ENCODE results near the gene SYS1.

DNA sequence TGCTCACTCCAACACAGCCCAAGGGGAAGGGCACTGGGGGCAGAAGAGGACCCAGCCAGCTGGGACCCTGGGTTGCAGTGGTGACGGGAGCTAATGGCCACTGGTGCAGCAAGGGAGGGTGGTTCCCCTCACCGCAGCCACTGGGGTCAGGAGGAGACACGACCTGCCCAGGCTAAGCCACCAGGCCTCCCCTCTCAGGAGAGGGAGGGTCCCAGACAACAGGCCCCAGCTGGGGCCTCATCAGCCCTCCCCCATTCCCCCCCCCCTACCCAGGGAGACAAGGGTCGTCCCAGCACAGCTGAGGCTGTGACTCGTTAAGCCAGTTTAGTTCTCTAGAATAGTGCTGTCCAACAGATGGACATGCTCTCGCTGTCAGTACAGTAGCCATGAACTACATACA is 37.6 kb upstream of the SYS1 start:
- TF ChIP-seq, protein P1, sequence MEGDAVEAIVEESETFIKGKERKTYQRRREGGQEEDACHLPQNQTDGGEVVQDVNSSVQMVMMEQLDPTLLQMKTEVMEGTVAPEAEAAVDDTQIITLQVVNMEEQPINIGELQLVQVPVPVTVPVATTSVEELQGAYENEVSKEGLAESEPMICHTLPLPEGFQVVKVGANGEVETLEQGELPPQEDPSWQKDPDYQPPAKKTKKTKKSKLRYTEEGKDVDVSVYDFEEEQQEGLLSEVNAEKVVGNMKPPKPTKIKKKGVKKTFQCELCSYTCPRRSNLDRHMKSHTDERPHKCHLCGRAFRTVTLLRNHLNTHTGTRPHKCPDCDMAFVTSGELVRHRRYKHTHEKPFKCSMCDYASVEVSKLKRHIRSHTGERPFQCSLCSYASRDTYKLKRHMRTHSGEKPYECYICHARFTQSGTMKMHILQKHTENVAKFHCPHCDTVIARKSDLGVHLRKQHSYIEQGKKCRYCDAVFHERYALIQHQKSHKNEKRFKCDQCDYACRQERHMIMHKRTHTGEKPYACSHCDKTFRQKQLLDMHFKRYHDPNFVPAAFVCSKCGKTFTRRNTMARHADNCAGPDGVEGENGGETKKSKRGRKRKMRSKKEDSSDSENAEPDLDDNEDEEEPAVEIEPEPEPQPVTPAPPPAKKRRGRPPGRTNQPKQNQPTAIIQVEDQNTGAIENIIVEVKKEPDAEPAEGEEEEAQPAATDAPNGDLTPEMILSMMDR (IDR thresholded peaks at IDR 0.05) = no peak
- TF ChIP-seq POLR2A (IDR thresholded peaks at IDR 0.05) = no peak
